Stimulated activated naive CD8-positive, alpha-beta T cell treated with anti-CD3 and anti-CD28 coated beads, Interleukin-15, amount 100 ng/mL, for 72 hours (primary cell): ENCODE data around the gene SOST.
A peak's percentile ranks its signal among the peaks of the same experiment; 100 is the strongest.

Experiments
- ATAC-seq: fragments of 150-1000 bp; cut with Tn5 transposase; 2 replicates; pipeline ENCODE4 v1.10.0; 2021; ENCODE audit warnings: mild to moderate bottlenecking, moderate library complexity
- DNase-seq, 2 donors: peaks; one replicate each; pipeline ENCODE4 v3.0.0; 2021 to 2022
- H3K27ac Mint-ChIP-seq, 2 donors: one replicate each; pipeline ENCODE4 v1.8.0; 2022; ENCODE audit warnings: mild to moderate bottlenecking in 2 of 2, mixed read lengths in 2 of 2, moderate library complexity in 2 of 2
- H3K27me3 Mint-ChIP-seq: one replicate; pipeline ENCODE4 v1.8.0; 2022; ENCODE audit warnings: mixed read lengths
- H3K4me1 Mint-ChIP-seq: one replicate; pipeline ENCODE4 v1.8.0; 2022; ENCODE audit warnings: mild to moderate bottlenecking, mixed read lengths
- H3K4me3 Mint-ChIP-seq, 2 donors: one replicate each; pipeline ENCODE4 v1.8.0; 2022; ENCODE audit warnings: mild to moderate bottlenecking in 2 of 2, mixed read lengths in 2 of 2, moderate library complexity in 1 of 2
- H3K9me3 Mint-ChIP-seq, 2 donors: one replicate each; pipeline ENCODE4 v1.8.0; 2022; ENCODE audit warnings: mixed read lengths in 2 of 2

Gene SOST

DNA sequence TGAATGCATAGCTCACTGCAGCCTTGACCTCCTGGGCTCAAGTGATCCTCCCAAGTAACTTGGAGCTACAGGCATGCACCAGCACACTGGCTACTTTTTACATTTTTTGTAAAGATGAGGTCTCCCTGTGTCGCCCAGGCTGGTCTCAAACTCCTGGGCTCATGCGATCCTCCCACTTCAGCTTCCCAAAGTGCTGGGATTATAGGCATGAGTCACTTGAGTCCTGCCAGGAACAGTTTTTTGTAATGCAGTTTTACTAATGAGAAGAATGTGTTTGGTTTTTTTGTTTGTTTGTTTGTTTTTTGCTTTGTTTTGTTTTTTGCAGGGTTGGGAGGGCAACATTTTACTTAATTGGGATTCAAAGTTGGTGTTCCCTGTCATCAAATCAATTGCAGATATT lies 22.2 kb downstream of the SOST start:
- no peak overlapping the region for H3K27ac Mint-ChIP-seq
- peaks cover 28% of the 10 kb centered on the region for H3K27me3 Mint-ChIP-seq
- H3K4me1 Mint-ChIP-seq, result no peaks in the 10 kb centered on the region
- DNase-seq (no peak), ATAC-seq (no peak)
- no peak overlapping the region for H3K4me3 Mint-ChIP-seq
- peaks cover 0 to 9% of the 10 kb centered on the region in 2 donors for H3K9me3 Mint-ChIP-seq

DNA sequence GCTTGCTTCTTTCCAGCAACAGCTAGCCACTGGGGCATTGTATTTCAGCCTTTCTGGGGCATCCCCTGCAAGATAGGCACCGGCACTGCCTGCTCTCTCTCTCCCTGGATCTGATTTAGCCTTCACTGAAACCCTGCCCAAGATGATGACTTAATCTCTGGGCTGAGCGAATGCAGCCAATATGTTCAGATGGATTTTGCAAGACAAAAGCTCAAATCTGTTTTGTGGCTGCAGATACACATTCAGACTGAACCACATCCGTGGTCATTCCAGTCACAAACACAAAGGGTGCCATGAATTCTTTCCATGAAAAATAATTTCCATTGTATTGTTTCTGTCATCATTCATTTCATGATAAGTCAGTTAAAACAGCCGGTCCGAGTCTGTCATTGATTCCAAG lies 24.2 kb downstream of the SOST start:
- DNase-seq (no peak), ATAC-seq (no peak)
- Mint-ChIP-seq H3K4me3 (no peak overlapping the region), H3K4me1 (no peaks in the 10 kb centered on the region), H3K27me3 (peaks cover 15% of the 10 kb centered on the region), H3K27ac (no peak overlapping the region), H3K9me3 (peaks cover 0 to 9% of the 10 kb centered on the region in 2 donors)

DNA sequence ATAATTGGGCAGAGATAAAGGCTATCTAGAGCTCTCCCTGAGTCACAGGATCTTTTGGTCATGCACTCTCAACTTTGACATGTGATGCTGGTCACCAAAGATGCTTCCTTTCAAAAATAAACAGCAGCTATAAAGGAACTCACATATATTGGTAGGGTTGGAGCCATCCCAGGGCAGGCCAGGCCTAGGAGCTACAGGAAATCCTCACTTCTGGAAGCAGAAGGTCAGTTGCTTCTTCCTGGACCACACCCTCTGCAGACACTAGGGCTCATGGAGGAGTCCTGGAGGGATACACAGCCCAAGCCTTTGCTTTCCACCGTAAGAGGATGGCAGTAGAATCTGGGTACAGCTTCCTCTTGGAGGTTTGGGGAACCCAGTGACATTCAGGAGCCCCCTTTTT lies 24.6 kb downstream of the SOST start:
- H3K4me3 Mint-ChIP-seq, result no peak overlapping the region
- peaks cover 15% of the 10 kb centered on the region for H3K27me3 Mint-ChIP-seq
- no peak for ATAC-seq
- H3K9me3 Mint-ChIP-seq, result peaks cover 0 to 9% of the 10 kb centered on the region in 2 donors
- H3K4me1 Mint-ChIP-seq, result no peaks in the 10 kb centered on the region
- no peak for DNase-seq
- H3K27ac Mint-ChIP-seq, result no peak overlapping the region

DNA sequence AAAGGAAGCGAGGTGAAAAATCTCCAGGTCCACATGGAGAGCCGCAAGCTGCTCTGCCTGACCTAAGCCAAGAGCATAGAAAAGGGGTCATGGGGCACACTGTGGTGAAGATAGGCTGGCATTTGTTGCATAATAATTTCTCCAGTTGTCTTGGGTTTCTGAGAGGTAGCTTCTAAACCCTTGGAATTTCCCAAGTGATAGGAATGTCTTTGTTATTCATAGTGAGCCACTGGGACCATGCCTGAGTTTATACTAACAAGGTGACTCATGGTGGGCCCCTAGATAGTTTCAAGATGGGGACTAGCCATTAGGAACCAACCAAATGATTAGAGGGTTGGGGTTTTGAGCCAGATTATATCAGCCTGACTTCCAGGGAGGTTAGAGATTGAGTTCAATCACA lies 25.6 kb downstream of the SOST start:
- H3K27me3 Mint-ChIP-seq, result peaks cover 9% of the 10 kb centered on the region
- no peaks in the 10 kb centered on the region for H3K4me1 Mint-ChIP-seq
- no peak overlapping the region for H3K4me3 Mint-ChIP-seq
- ATAC-seq (no peak), DNase-seq (no peak)
- peaks cover 0 to 9% of the 10 kb centered on the region in 2 donors for H3K9me3 Mint-ChIP-seq
- no peak overlapping the region for H3K27ac Mint-ChIP-seq

DNA sequence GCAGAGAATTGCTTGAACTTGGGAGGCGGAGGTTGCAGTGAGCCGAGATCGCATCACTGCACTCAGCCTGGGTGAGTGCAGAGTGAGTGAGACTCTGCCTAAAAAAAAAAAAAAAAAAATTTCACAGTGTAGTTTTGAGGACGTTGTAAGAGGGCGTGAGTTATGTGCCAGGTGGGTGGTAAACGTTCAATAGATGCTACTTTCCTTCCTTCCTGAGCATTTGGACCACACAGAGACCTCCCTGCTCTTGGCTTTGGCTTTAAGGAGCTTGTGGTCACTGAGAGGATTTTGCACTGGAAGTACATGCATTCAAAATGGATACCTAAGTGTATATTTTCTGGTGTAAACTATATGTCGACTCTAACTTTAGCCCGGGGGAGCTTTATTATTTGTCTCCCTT lies 30.5 kb downstream of the SOST start:
- ATAC-seq (no peak), DNase-seq (no peak)
- H3K4me3 Mint-ChIP-seq, result no peak overlapping the region
- peaks cover 0 to under 1% of the 10 kb centered on the region in 2 donors for H3K9me3 Mint-ChIP-seq
- no peaks in the 10 kb centered on the region for H3K4me1 Mint-ChIP-seq
- no peak overlapping the region for H3K27ac Mint-ChIP-seq
- no peaks in the 10 kb centered on the region for H3K27me3 Mint-ChIP-seq

DNA sequence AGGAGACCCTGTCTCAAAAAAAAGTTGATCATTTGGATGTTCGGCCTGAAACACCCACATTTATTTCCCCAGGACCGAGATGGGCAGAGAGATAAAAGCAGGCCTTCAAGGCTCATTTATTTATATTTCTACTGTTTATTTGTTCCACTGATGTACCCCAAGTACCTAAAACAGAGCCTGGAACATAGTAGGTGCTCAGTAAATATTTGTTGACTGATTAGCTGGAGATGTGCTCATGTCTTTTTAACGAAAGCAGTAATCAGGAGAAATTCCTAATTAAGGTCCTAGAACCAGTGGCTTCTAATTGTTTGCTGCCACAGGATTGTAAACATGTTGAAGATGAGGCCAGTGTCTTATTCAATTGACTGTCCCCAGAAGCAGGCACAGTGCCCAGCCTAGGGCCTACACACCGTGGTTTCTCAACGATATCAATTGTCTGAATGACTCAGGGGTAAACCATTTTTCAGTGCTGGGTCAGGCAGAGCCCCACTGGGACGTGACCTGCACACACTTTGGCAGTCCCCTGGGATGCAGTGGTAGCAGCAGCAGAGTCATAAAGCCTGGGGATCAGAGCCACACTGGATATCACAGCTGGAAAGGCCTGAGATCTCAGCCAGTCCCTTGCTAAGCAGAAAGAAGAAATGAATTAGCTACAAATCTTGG lies 34.8 kb downstream of the SOST start:
- Mint-ChIP-seq H3K4me3 (no peak overlapping the region), H3K9me3 (no peaks in the 10 kb centered on the region)
- no peak for ATAC-seq

DNA sequence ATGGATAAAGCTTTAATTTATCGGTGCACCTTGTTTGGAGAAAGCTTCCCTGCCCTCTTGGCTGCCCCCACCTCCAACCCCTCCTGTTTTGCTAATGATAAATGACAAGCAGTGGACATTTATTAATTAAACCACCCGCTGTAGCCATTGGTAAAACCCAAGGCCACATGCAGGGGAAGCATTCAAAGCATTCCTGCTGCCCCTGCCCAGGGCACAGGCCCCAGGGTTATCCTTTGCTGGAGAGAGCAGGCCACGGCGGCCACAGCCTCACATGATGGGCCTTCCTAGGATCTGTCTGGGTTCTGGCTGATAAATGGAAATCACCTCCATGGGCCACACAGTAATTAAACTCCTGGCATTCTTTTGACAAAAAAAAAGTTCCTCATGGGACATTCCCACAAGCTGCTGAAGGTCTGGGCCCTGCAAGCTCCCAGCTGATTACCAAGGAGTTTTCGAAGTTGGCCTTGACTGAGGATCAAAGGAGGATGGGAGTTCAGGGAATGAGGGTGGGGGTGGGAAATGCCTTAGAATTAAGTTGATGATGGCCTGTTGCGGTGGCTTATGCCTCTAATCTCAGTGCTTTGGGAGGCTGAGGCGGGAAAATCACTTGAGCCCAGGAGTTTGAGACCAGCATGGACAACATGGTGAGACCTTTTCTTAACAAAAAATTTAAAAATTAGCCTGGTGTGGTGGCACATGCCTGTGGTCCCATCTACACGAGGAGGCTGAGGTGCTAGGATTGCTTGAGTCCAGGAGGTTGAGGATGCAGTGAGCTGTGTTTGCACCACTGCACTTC lies 35.5 kb downstream of the SOST start:
- Mint-ChIP-seq H3K27me3 (no peaks in the 10 kb centered on the region), H3K9me3 (no peaks in the 10 kb centered on the region)

More for the DNA sequence above, 34.8 kb downstream of the SOST start:
- Mint-ChIP-seq H3K27me3 (no peaks in the 10 kb centered on the region), H3K4me1 (peaks cover 22% of the 10 kb centered on the region), H3K27ac (no peak overlapping the region)
- no peak for DNase-seq

DNA sequence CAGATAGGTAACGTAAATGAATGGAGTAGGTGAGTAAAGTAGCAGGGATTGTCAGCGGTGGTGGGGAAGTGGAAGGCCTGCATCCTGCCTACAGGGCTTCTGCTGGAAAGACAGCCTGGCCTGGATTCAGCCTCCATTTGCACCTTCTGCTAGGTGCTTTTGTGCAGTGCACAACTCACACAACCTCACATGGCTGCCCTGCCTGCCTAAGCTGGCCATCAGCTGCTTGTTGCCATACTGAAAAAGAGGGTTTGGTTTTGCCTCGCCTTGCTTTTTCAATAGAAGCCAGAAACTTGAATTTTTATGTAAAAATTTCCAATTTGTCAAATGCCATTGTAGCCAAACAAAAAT lies 36.3 kb downstream of the SOST start:
- DNase-seq (no peak), ATAC-seq (no peak)
- peaks cover 22% of the 10 kb centered on the region for H3K4me1 Mint-ChIP-seq
- no peaks in the 10 kb centered on the region for H3K9me3 Mint-ChIP-seq
- H3K4me3 Mint-ChIP-seq, result no peak overlapping the region
- peaks cover 3% of the 10 kb centered on the region for H3K27me3 Mint-ChIP-seq
- H3K27ac Mint-ChIP-seq, result no peak overlapping the region

More for the DNA sequence above, 35.5 kb downstream of the SOST start:
- no peak overlapping the region for H3K27ac Mint-ChIP-seq
- H3K4me3 Mint-ChIP-seq, result no peak overlapping the region
- DNase-seq, result no peak
- H3K4me1 Mint-ChIP-seq, result peaks cover 22% of the 10 kb centered on the region
- ATAC-seq, result no peak

DNA sequence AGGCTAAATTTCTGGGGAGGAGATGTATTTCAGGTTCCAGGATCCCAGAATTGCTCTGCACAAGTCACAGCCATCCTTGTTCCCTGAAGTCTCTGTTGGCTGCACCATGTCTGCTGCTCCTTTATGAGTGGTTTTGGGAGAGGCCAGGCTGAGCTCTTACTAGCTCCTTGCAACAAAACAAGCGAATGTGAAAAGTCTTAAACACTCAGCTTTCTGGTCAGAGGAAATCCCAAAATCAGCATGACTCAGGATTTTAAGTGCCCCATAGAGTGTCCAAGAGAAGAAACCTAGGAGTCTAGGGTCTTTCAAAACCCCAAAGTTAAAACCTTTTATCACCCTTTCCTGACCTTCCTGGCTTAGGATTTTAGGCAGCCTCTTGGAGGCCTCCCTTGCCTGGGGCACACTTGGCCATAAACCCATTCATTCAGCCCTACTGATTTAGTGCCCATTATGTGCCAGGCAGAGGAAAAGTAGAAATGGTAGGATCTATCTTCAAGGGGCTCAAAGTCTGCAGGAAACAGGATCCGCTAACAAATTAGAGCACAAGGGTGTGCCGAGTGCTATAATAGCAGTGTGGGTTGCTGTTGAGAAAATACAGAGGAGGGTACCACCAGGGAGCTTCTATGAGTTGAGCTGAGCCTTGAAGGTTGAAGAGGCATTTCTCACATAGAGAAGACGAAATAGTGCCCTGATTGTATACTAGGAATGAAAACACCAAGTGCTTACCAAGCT lies 36.9 kb downstream of the SOST start:
- ATAC-seq, result no peak
- H3K27ac Mint-ChIP-seq, result peak overlapping the region in 1 of 2 donors; percentile 60
- peaks cover 8% of the 10 kb centered on the region for H3K27me3 Mint-ChIP-seq

DNA sequence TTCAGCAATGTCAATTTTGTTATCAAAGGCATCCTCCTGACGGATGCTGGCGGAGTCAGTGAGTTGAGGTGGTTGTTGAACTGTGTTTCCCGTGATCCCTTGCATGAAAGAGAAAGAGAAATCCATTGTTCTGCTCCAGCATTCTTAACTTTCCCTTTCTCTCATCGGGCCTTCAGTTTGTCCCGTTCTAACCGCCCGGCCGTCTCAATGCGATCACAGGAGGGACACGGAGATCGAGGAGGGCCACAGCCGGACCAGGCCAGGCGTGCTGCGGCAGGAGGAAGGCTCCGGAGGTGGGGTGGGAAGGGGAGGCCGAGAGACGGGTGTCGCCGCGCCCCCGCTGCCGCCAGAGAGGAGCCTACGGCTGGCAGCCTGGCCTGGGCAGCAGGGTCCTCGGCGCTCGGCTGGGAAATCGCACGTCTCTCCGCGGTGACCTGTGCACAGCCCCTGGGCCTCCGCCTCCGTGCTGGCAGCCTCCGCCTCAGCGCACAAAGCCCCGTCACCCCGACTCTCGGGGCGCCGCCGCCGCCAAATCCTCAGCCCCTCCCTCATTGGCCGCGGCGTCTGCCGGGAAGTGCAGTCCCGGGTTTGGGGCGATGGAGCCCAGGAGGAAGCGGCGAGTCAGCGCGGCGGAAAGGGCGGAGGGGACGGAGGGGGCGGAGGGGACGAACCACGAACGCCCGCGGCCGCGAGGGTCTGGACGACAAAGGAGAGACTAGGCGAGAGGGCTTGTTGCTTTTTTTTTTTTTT lies 38.1 kb downstream of the SOST start:
- Mint-ChIP-seq H3K27me3 (peaks cover 19% of the 10 kb centered on the region), H3K4me1 (peaks cover 22% of the 10 kb centered on the region), H3K27ac (peak overlapping the region; percentile 98), H3K4me3 (peak overlapping the region; percentile 95 to 96), H3K9me3 (no peaks in the 10 kb centered on the region)
- ATAC-seq (peak; percentile 96), DNase-seq (peak; percentile 74 to 81)

More for the DNA sequence above, 36.9 kb downstream of the SOST start:
- H3K4me3 Mint-ChIP-seq, result peak overlapping the region; percentile 95 to 96
- H3K4me1 Mint-ChIP-seq, result peaks cover 22% of the 10 kb centered on the region
- H3K9me3 Mint-ChIP-seq, result no peaks in the 10 kb centered on the region
- no peak for DNase-seq

DNA sequence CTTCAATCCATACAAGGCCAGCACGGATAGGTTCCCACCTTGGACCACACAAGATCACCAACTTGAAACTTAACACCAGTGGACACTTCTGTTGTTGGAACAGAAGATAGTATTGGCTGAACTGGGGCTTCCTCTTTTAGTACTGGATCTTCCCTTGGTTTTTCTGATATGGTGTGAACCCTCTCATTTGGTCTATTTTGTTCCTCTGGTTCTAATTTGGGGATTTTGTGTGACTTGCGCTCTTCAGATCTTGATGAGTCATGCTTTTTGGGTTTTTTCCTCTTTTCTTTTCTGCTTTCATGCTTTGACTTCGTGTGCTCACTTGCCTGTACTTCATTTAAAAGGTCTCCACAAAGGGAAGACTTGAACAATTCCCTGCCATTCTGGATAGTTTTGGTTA lies 39.0 kb downstream of the SOST start:
- DNase-seq, result no peak
- Mint-ChIP-seq H3K27ac (no peak overlapping the region), H3K9me3 (no peaks in the 10 kb centered on the region), H3K27me3 (peaks cover 28% of the 10 kb centered on the region), H3K4me1 (peaks cover 24% of the 10 kb centered on the region), H3K4me3 (peak overlapping the region; percentile 95 to 96)
- ATAC-seq, result no peak

DNA sequence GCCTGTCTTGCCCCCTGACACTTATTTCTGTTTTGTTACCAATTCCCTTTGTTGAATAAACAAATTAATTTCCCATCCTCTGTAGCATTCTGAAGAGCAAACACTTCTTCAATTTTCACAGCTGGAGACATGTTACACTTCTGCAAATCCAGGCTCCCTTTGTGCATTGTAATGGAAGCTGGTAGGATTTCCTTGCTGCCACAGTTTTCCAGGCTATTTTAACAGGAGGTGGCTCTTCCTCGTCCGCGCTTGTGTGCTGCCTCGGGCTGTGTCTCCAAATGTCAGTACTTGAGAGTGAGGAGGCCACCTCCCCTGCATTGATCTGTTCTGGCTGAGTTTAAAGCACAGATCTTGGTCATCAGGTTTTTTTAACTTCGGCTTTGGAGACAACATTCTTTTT lies 40.0 kb downstream of the SOST start:
- peaks cover 31% of the 10 kb centered on the region for H3K4me1 Mint-ChIP-seq
- no peak overlapping the region for H3K4me3 Mint-ChIP-seq
- no peak for ATAC-seq
- H3K9me3 Mint-ChIP-seq, result no peaks in the 10 kb centered on the region
- DNase-seq, result no peak
- peaks cover 36% of the 10 kb centered on the region for H3K27me3 Mint-ChIP-seq
- H3K27ac Mint-ChIP-seq, result no peak overlapping the region

DNA sequence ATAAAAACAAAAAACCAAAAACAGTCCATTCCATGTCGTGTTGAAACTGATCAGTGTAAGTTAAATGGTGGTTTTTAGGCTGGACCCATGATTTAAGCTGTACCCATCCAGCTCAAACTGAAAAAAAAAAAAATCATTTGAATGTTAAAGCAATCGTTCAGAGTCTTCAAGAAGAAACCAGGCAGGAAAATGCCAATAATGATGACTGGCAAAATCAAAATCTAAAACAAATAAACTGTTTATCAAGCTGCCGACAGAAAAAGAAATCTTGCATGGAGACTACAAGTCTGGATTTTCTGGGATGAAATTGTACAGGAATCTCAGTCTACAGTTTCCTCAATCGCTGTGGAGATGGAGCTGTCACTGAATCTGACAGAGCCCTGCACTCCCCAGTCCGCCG lies 40.7 kb downstream of the SOST start:
- Mint-ChIP-seq H3K4me3 (no peak overlapping the region), H3K27ac (no peak overlapping the region), H3K27me3 (peaks cover 42% of the 10 kb centered on the region), H3K9me3 (no peaks in the 10 kb centered on the region), H3K4me1 (peaks cover 36% of the 10 kb centered on the region)
- DNase-seq (no peak), ATAC-seq (no peak)

DNA sequence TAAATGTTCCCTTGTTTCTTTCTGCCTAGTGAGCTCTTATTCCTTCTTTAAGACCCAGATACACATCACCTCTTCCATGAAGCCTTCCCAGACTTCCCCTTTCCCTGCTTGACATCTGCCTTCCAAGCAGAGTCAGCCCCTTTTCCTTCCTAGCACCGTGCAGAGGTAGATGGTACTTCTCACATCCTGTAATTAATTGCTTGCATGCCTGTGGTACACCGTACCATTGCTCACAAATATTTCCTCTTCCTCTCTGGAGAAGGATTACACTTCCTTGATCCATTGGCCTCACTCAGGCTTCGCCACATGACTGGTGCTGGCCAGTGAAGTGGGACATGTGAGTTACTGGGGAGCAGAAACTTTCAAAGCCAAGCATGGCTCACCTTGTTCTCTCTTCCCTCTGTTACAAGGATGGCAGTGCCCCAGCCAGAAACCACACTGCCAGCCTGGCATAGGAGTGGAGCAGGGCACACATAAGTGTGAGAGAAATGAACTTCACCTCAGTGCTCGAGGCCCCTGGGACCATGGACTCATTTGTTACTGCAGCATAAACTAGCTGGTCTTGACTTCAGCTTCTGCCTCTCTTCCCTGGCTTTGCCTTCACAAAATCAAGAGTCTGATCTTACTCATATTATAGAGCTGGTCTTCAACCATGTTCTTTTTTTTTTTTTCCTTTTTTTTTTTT lies 44.0 kb downstream of the SOST start:
- H3K27ac Mint-ChIP-seq, result peak overlapping the region in 1 of 2 donors; percentile 29
- no peaks in the 10 kb centered on the region for H3K9me3 Mint-ChIP-seq

More for the DNA sequence above, 44.0 kb downstream of the SOST start:
- Mint-ChIP-seq H3K4me3 (peak overlapping the region; percentile 73 to 79), H3K4me1 (peaks cover 22% of the 10 kb centered on the region), H3K27me3 (peaks cover 75% of the 10 kb centered on the region)
- ATAC-seq, result no peak
- DNase-seq, result no peak
